GM10248 (cell line): ENCODE results near the gene BRINP1.

ENCODE experiments used
- CTCF ChIA-PET: fragments of 300-600 bp; sonication (Branson Sonifier 250); formaldehyde crosslinking; extraction: SDS; loops from one replicate; lab custom pipeline; 2021; ENCODE audit warnings: antibody characterized with exemption; lab: Yijun Ruan, JAX
- POLR2A ChIA-PET: fragments of 350-650 bp; sonication (Branson Sonifier 250); formaldehyde crosslinking; extraction: SDS; loops from one replicate; lab custom pipeline; 2020; ENCODE audit warnings: antibody characterized with exemption; lab: Yijun Ruan, JAX
- DNase-seq: peaks from one replicate; pipeline ENCODE4 v3.0.0; 2012; ENCODE audit errors: extremely low spot score
- CTCF ChIP-seq: IDR thresholded peaks from 2 replicates; pipeline ENCODE4 v1.5.1; 2012; ENCODE audit warnings: mild to moderate bottlenecking, low read depth; ENCODE audit errors: extremely low read depth, missing control alignments, control extremely low read depth

The BRINP1 gene

GRCh38 chr9:119227422-119227821 lies 141.8 kb downstream of the BRINP1 start:
- CTCF ChIA-PET, result interaction anchor here (0.6 to 1.0 kb wide), 2 partner anchors 16 to 128 kb away, joined by 3 read pairs; no protein-coding TSS in a partner anchor
- no peak for DNase-seq
- no peak for TF ChIP-seq CTCF
- POLR2A ChIA-PET, result no interaction called here

GRCh38 chr9:119224431-119224830 lies 144.8 kb downstream of the BRINP1 start:
- POLR2A ChIA-PET, result no interaction called here

GRCh38 chr9:119221276-119221675 lies 148.0 kb downstream of the BRINP1 start:
- ChIA-PET CTCF (no interaction called here), POLR2A (no interaction called here)
- DNase-seq, result no peak
- TF ChIP-seq CTCF, result no peak

More at GRCh38 chr9:119224431-119224830, 144.8 kb downstream of the BRINP1 start:
- no peak for TF ChIP-seq CTCF
- DNase-seq, result no peak
- CTCF ChIA-PET, result no interaction called here

GRCh38 chr9:119218293-119218692 lies 150.9 kb downstream of the BRINP1 start:
- ChIA-PET POLR2A (no interaction called here), CTCF (no interaction called here)
- no peak for DNase-seq
- TF ChIP-seq CTCF, result no peak

GRCh38 chr9:119216651-119217331 lies 152.4 kb downstream of the BRINP1 start:
- CTCF ChIA-PET, result no interaction called here
- TF ChIP-seq CTCF, result no peak
- DNase-seq, result no peak
- POLR2A ChIA-PET, result no interaction called here

- POLR2A ChIA-PET, result no interaction called here
- TF ChIP-seq CTCF, result no peak
- CTCF ChIA-PET, result no interaction called here
- DNase-seq, result no peak
These were observed 153.6 kb downstream of the BRINP1 start for GRCh38 chr9:119215651-119216050.
